Uterus (tissue), 4 donors: ENCODE measurements around the gene CYP3A4. TPM values are rescaled to one million over a fixed set of nuclear protein-coding genes. Genes with fewer than 3 reads are reported as not detected.
"Not testable (repeated sequence)": the region's sequence is repeated elsewhere in the genome, so short reads cannot be mapped to it uniquely, and the experiment has no call there.

Source experiments
- DNase-seq, 2 donors: peaks; one replicate each; pipeline ENCODE4 v3.0.0-alpha.2; 2019 to 2020
- H3K27ac ChIP-seq, 2 donors: fragments of 200-600 bp; sonication (generic); 1 replicate in 1 of 2; 2 replicates in 1 of 2; pipeline ENCODE4 v1.5.1; 2016 to 2018
- H3K27me3 ChIP-seq, 2 donors: fragments of 200-600 bp; sonication (generic); one replicate each; pipeline ENCODE4 v1.5.1; 2018 to 2019; ENCODE audit warnings: control low read depth in 1 of 2
- H3K36me3 ChIP-seq, 2 donors: fragments of 200-600 bp; sonication (generic); one replicate each; pipeline ENCODE4 v1.5.1; 2019; ENCODE audit warnings: control low read depth in 1 of 2
- H3K4me1 ChIP-seq, 2 donors: fragments of 200-600 bp; sonication (generic); one replicate each; pipeline ENCODE4 v1.5.1; 2018 to 2019; ENCODE audit warnings: control low read depth in 1 of 2
- H3K4me3 ChIP-seq, 2 donors: fragments of 200-600 bp; sonication (generic); 1 replicate in 1 of 2; 2 replicates in 1 of 2; pipeline ENCODE4 v1.5.1; 2018 to 2019; ENCODE audit warnings: mild to moderate bottlenecking in 1 of 2
- H3K9me3 ChIP-seq, 2 donors: fragments of 200-600 bp; sonication (generic); one replicate each; pipeline ENCODE4 v1.5.1; 2019; ENCODE audit warnings: control low read depth in 1 of 2
- CTCF ChIP-seq, 4 experiments: fragments of 200-600 bp in 2 of 4; fragments of 450-650 bp in 2 of 4; sonication (generic) in 2 of 4; IDR thresholded peaks; one replicate each; pipeline ENCODE4 v1.5.1; 2016 to 2019; ENCODE audit warnings: antibody characterized with exemption in 4 of 4, mild to moderate bottlenecking in 2 of 4, moderate library complexity in 1 of 4
- POLR2A ChIP-seq, 2 donors: fragments of 450-650 bp; IDR thresholded peaks; one replicate each; pipeline ENCODE4 v1.6.1; 2016; ENCODE audit warnings: antibody characterized with exemption in 2 of 2, mild to moderate bottlenecking in 1 of 2, moderate library complexity in 1 of 2
- intact Hi-C: fragments of 100-400 bp; cut with DNase I; formaldehyde crosslinking; loops from one replicate; pipeline ENCODE4 v1.15.1; 2023; ENCODE audit warnings: low total_unique reads
- total RNA-seq, 4 donors: library from RNA; depleted of rRNA in 3 of 4; stranded (reverse); fragments of >200 nt in 3 of 4; gene quantifications; one replicate each; pipeline versions ENCODE4 v1.1.0 to v1.2.4, GENCODE V29; 2014 to 2023
- donor health status: DM: yes; HTN: yes; CAD: no.

CYP3A4 gene
- total RNA-seq, 4 donors from 2014 or later, result 0.18 TPM; not detected in 3

GRCh38 chr7:99778880-99779279 lies 5.1 kb downstream of the CYP3A4 start:
- Histone ChIP-seq H3K4me1 (no peaks in the 10 kb centered on the region), H3K9me3 (no peaks in the 10 kb centered on the region), H3K27ac (no peak overlapping the region), H3K27me3 (no peaks in the 10 kb centered on the region), H3K36me3 (no peaks in the 10 kb centered on the region), H3K4me3 (no peak overlapping the region)
- intact Hi-C loops, result no loop called here
- no peak for DNase-seq
- TF ChIP-seq POLR2A (IDR thresholded peaks at IDR 0.05) (no peak), CTCF (IDR thresholded peaks at IDR 0.05) (no peak)

GRCh38 chr7:99773395-99773794 lies 10.6 kb downstream of the CYP3A4 start:
- intact Hi-C loops, H3K36me3 ChIP-seq, H3K4me3 ChIP-seq, H3K27me3 ChIP-seq, H3K4me1 ChIP-seq, H3K27ac ChIP-seq, DNase-seq, H3K9me3 ChIP-seq: not testable (repeated sequence)

- H3K36me3 ChIP-seq, result no peaks in the 10 kb centered on the region
- no peaks in the 10 kb centered on the region for H3K4me1 ChIP-seq
- intact Hi-C loops, result no loop called here
- no peaks in the 10 kb centered on the region for H3K27me3 ChIP-seq
- H3K9me3 ChIP-seq, result no peaks in the 10 kb centered on the region
- H3K27ac ChIP-seq, result no peak overlapping the region
- no peak for DNase-seq
- no peak for TF ChIP-seq POLR2A (IDR thresholded peaks at IDR 0.05)
- no peak for TF ChIP-seq CTCF (IDR thresholded peaks at IDR 0.05)
- no peak overlapping the region for H3K4me3 ChIP-seq
Observed at GRCh38 chr7:99772565-99772964, 11.4 kb downstream of the CYP3A4 start.

GRCh38 chr7:99769494-99769893 lies 14.5 kb downstream of the CYP3A4 start:
- H3K9me3 ChIP-seq, H3K4me3 ChIP-seq, H3K27ac ChIP-seq, intact Hi-C loops, H3K4me1 ChIP-seq, H3K36me3 ChIP-seq, H3K27me3 ChIP-seq, DNase-seq: not testable (repeated sequence)

- intact Hi-C loops, result no loop called here
- no peak for TF ChIP-seq POLR2A (IDR thresholded peaks at IDR 0.05)
- no peak for TF ChIP-seq CTCF (IDR thresholded peaks at IDR 0.05)
- Histone ChIP-seq H3K9me3 (no peaks in the 10 kb centered on the region), H3K4me3 (no peak overlapping the region), H3K4me1 (no peaks in the 10 kb centered on the region), H3K27me3 (no peaks in the 10 kb centered on the region), H3K27ac (no peak overlapping the region), H3K36me3 (no peaks in the 10 kb centered on the region)
- no peak for DNase-seq
Observed at GRCh38 chr7:99768471-99768870, 15.5 kb downstream of the CYP3A4 start.

GRCh38 chr7:99767662-99768061 lies 16.3 kb downstream of the CYP3A4 start:
- no peaks in the 10 kb centered on the region for H3K9me3 ChIP-seq
- no peak overlapping the region for H3K4me3 ChIP-seq
- no peaks in the 10 kb centered on the region for H3K36me3 ChIP-seq
- H3K27me3 ChIP-seq, result no peaks in the 10 kb centered on the region
- no peak for DNase-seq
- H3K4me1 ChIP-seq, result no peaks in the 10 kb centered on the region
- intact Hi-C loops, result no loop called here
- TF ChIP-seq CTCF (IDR thresholded peaks at IDR 0.05), result no peak
- no peak for TF ChIP-seq POLR2A (IDR thresholded peaks at IDR 0.05)
- no peak overlapping the region for H3K27ac ChIP-seq
